ENCODE measurements around the gene HOXC13.

GRCh38 chr12:53987787-53988230 lies 49.2 kb downstream of the HOXC13 start:
- TF ChIP-seq L3MBTL2 (conservative IDR thresholded peaks at IDR 0.05): no peak
- TF ChIP-seq FOXK2 (IDR thresholded peaks at IDR 0.05): no peak
- no peak for TF ChIP-seq HDGF (IDR thresholded peaks at IDR 0.05; ENCODE audit: borderline replicate concordance)
- TF ChIP-seq CTBP1 (IDR thresholded peaks at IDR 0.05; ENCODE audit: borderline replicate concordance): no peak
- no peak for TF ChIP-seq SP1 (IDR thresholded peaks at IDR 0.05)
- no peak for TF ChIP-seq ELF4 (IDR thresholded peaks at IDR 0.05)
- no peak for TF ChIP-seq BHLHE40 (IDR thresholded peaks at IDR 0.05; ENCODE audit: borderline replicate concordance)
- no peak for TF ChIP-seq FOXM1 (IDR thresholded peaks at IDR 0.05; ENCODE audit: borderline replicate concordance)
- TF ChIP-seq SUZ12 (IDR thresholded peaks at IDR 0.05): no peak
- no peak for TF ChIP-seq NFRKB (IDR thresholded peaks at IDR 0.05)
- TF ChIP-seq ARNT (IDR thresholded peaks at IDR 0.05): no peak
- no peak for TF ChIP-seq TARDBP (IDR thresholded peaks at IDR 0.05)

Measured in HEK293T (cell line).